Muscle layer of duodenum (tissue), 2 donors: Measurements from ENCODE around the gene SVBP.

Experiments used
- H3K27ac ChIP-seq: one replicate; pipeline ENCODE4 v1.7.0; 2013; ENCODE audit warnings: mild to moderate bottlenecking, low read length
- H3K27me3 ChIP-seq: one replicate; pipeline ENCODE4 v1.7.0; 2013; ENCODE audit warnings: low read depth, mild to moderate bottlenecking, control low read depth, low read length
- H3K36me3 ChIP-seq, 2 donors: one replicate each; pipeline ENCODE4 v1.7.0; 2013; ENCODE audit warnings: low read length in 2 of 2, control low read depth in 1 of 2, mild to moderate bottlenecking in 1 of 2; ENCODE audit not compliant: insufficient read depth in 2 of 2, control insufficient read depth in 1 of 2
- H3K4me1 ChIP-seq, 2 donors: one replicate each; pipeline ENCODE4 v1.7.0; 2013; ENCODE audit warnings: low read length in 2 of 2, mild to moderate bottlenecking in 2 of 2, control low read depth in 1 of 2, moderate library complexity in 1 of 2; ENCODE audit not compliant: insufficient read depth in 2 of 2, control insufficient read depth in 1 of 2
- H3K4me3 ChIP-seq, 2 donors: one replicate each; pipeline ENCODE4 v1.7.0; 2013; ENCODE audit warnings: low read length in 2 of 2, low read depth in 1 of 2, mild to moderate bottlenecking in 1 of 2
- H3K9me3 ChIP-seq, 2 donors: one replicate each; pipeline ENCODE4 v1.7.0; 2013; ENCODE audit warnings: low read length in 2 of 2, control low read depth in 1 of 2, mild to moderate bottlenecking in 1 of 2; ENCODE audit not compliant: control insufficient read depth in 1 of 2
- donor health status: healthy.

The SVBP gene

DNA sequence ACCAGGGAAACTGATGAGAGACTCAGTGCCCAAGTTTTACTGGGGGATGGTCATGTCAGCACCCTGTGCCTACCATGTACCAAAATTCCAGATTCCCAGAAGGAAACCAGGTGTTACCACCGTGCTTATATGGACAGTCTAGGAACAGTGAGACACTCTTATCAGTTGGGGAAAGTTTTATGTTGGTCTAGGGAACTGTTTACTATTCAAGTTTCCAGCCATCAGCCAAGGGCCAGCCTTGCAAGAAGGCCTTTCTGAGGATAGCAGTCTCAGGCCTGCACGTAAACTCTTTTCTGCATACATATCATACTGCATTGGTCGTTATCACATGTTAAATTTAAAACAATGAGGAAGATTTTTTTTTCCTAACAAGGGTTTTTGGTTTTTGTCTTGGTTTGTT is 19.8 kb downstream of the SVBP start:
- Histone ChIP-seq H3K36me3 (no peaks in the 10 kb centered on the region), H3K4me1 (no peaks in the 10 kb centered on the region), H3K27me3 (no peaks in the 10 kb centered on the region), H3K27ac (no peak overlapping the region), H3K9me3 (no peaks in the 10 kb centered on the region), H3K4me3 (no peak overlapping the region)

- Histone ChIP-seq H3K9me3 (no peaks in the 10 kb centered on the region), H3K27me3 (no peaks in the 10 kb centered on the region), H3K27ac (no peak overlapping the region), H3K4me1 (no peaks in the 10 kb centered on the region), H3K4me3 (no peak overlapping the region), H3K36me3 (no peaks in the 10 kb centered on the region)
Observed at GRCh38 chr1:42793824-42794223, 23.4 kb downstream of the SVBP start.

DNA sequence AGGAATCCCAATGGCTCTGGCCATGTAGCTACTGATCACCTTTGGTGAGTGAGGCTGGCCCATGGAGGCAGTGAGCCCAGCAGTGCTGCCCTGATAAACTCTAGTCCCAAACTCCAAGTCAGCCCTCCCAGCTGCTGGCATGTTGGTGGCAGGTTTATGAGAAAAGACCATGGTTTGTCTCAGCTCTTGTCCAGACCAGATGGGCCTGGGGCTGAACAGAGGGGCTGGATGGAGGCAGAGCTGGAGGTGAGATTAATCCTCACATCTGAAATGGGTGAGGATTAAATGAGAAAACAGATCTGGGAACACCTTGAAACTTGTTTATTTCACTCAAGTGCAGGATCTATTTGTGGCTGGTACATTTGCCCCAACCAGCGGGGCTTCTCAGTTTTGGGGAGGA is 29.2 kb downstream of the SVBP start:
- no peak overlapping the region for H3K27ac ChIP-seq

GRCh38 chr1:42786097-42786496 is 31.1 kb downstream of the SVBP start:
- Histone ChIP-seq H3K27me3 (no peaks in the 10 kb centered on the region), H3K4me1 (peaks cover 0 to 12% of the 10 kb centered on the region in 2 donors), H3K27ac (no peak overlapping the region), H3K36me3 (peaks cover 0 to under 1% of the 10 kb centered on the region in 2 donors), H3K4me3 (no peak overlapping the region), H3K9me3 (no peaks in the 10 kb centered on the region)

More for the DNA sequence above, 29.2 kb downstream of the SVBP start:
- no peaks in the 10 kb centered on the region for H3K27me3 ChIP-seq
- H3K36me3 ChIP-seq = no peaks in the 10 kb centered on the region
- H3K4me3 ChIP-seq = no peak overlapping the region
- H3K9me3 ChIP-seq = no peaks in the 10 kb centered on the region
- peaks cover 0 to 12% of the 10 kb centered on the region in 2 donors for H3K4me1 ChIP-seq

GRCh38 chr1:42784946-42785693 is 32.1 kb downstream of the SVBP start, which contains the start of gene TMEM269:
Gene TMEM269, plus strand, starts transcription at chr1:42784991. Its CDS starts 4,903 bp downstream, at chr1:42789894.
- Histone ChIP-seq H3K27ac (no peak within 1 kb of the TSS), H3K4me3 (peak within 1 kb of the TSS; percentile 46 to 64), H3K27me3 (no peaks in the 10 kb centered on the region), H3K36me3 (peaks cover 0 to 9% of the 10 kb centered on the region in 2 donors), H3K9me3 (no peaks in the 10 kb centered on the region), H3K4me1 (peaks cover 0 to 12% of the 10 kb centered on the region in 2 donors)

DNA sequence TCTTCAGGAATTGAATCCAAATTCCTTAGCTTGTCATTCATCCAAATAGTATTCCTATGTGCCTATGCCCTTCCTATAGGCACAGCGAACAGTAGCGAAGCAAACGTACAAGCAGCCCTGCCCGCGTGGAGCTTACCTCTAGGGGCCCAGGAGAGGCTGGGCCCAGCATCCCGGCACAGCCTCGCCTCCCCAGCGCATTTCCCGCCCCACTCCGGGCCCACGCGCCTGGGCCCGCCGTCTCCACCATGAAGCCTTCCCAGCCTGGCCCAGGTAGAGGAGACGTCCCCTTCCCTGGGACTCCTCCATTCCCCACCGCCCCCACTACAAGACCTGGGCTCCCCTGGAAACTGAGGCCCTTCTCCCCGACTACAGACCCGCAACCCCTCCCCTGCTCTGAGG is 32.7 kb downstream of the SVBP start:
- Histone ChIP-seq H3K36me3 (peaks cover 0 to 13% of the 10 kb centered on the region in 2 donors), H3K9me3 (no peaks in the 10 kb centered on the region), H3K4me1 (peaks cover 0 to 12% of the 10 kb centered on the region in 2 donors), H3K27ac (no peak overlapping the region), H3K4me3 (peak overlapping the region in 1 of 2 donors; percentile 64), H3K27me3 (no peaks in the 10 kb centered on the region)

DNA sequence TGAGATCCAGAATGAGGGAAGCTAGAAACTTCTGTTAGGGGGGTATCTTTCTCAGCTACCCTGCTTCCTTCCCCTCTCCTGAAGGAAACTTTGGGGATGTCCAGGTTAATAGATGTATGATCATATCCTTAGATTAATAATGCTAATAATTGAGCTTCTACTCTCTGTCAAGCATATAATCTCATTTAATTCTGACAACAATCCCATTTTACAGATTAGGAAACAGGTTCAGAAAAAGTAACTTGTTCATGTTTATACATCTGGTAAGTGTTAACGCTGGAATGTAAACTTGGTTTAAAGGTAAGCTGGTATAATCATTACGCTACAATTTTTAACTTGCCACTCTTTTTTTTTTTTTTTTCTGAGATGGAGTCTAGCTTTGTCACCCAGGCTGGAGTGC is 34.1 kb downstream of the SVBP start:
- H3K4me1 ChIP-seq = peaks cover 0 to 12% of the 10 kb centered on the region in 2 donors
- no peaks in the 10 kb centered on the region for H3K27me3 ChIP-seq
- H3K9me3 ChIP-seq = no peaks in the 10 kb centered on the region
- peaks cover 0 to 18% of the 10 kb centered on the region in 2 donors for H3K36me3 ChIP-seq
- H3K4me3 ChIP-seq = no peak overlapping the region
- no peak overlapping the region for H3K27ac ChIP-seq

DNA sequence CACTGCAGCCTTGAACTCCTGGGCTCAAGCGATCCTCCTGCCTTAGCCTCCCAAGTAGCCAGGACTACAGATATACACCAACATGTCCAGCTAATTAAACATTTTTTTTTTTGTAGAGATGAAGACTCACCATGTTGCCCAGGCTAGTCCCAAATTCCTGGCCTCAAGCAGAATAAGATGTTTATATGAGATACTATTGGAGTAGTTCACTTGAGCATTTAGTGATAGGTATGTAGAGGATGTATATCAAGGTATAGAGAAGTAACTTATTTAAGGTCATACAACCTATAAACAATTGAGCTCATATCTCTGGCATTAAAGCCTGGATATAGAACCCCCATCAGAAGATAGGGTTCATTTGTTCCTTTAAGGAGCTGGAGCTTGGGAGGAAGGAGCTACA is 37.0 kb downstream of the SVBP start:
- Histone ChIP-seq H3K27me3 (no peaks in the 10 kb centered on the region), H3K9me3 (no peaks in the 10 kb centered on the region), H3K27ac (no peak overlapping the region), H3K4me1 (peaks cover 0 to 5% of the 10 kb centered on the region in 2 donors), H3K4me3 (no peak overlapping the region), H3K36me3 (peaks cover 20 to 44% of the 10 kb centered on the region in 2 donors)

- Histone ChIP-seq H3K9me3 (no peaks in the 10 kb centered on the region), H3K4me3 (no peak overlapping the region), H3K4me1 (peaks cover 0 to under 1% of the 10 kb centered on the region in 2 donors), H3K27ac (no peak overlapping the region), H3K36me3 (peaks cover 25 to 49% of the 10 kb centered on the region in 2 donors), H3K27me3 (no peaks in the 10 kb centered on the region)
Observed at GRCh38 chr1:42779725-42780124, 37.5 kb downstream of the SVBP start.

DNA sequence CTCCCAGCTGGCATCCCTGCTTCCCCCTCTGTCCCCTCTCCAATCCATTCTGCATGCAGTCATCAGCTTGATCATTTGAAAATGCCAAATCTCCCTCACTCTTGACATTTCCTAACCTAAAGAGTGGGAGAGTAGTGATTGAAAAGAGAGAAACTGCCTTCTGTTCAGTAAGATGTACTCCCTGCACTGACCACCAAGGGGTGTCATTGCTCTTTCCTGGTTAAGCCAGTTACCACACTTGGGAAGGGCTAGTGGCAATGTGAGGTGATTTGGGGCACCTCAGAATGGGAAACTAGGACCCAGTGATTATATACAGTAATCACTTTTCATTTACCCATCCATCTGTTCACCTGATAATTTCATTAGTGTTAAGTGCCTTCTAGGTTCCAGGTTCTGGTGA is 39.3 kb downstream of the SVBP start:
- Histone ChIP-seq H3K4me3 (no peak overlapping the region), H3K27me3 (no peaks in the 10 kb centered on the region), H3K36me3 (peaks cover 29 to 61% of the 10 kb centered on the region in 2 donors), H3K27ac (no peak overlapping the region), H3K9me3 (no peaks in the 10 kb centered on the region), H3K4me1 (no peaks in the 10 kb centered on the region)

DNA sequence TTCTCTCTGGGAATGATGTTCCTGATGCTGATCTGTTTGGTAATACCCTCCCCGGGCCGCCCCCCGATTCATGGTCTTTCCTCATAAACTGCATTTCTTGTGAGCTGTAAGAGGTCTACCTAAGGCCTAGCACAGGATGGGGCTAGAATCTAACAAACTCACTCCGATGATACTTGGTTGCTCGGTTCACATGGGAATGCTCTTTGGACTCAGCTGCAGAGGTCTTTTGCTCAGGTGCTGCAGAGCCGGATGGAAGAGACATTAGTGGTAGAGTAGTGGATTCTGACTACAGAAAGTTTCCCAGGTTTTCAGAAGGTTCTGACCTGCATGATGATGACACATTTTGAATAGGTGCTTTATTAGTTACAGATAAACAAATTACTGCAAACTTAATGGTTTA is 40.7 kb downstream of the SVBP start:
- Histone ChIP-seq H3K27ac (no peak overlapping the region), H3K27me3 (no peaks in the 10 kb centered on the region), H3K4me3 (no peak overlapping the region), H3K9me3 (no peaks in the 10 kb centered on the region), H3K4me1 (peaks cover 0 to 3% of the 10 kb centered on the region in 2 donors), H3K36me3 (peaks cover 29 to 61% of the 10 kb centered on the region in 2 donors)
